Left ventricle myocardium inferior (tissue), 1 donor: ENCODE measurements around the gene ARHGEF6. TPM values are rescaled to one million over a fixed set of nuclear protein-coding genes. Genes with fewer than 3 reads are reported as not detected.

ENCODE experiments used
- DNase-seq: peaks from one replicate; pipeline ENCODE4 v3.0.0-alpha.2; 2020
- H3K27ac ChIP-seq: fragments of 200-600 bp; replicated peaks from 2 replicates; pipeline ENCODE4 v1.8.0; 2021
- H3K27me3 ChIP-seq: fragments of 200-600 bp; 2 replicates; pipeline ENCODE4 v1.8.0; 2021; ENCODE audit warnings: low read depth
- H3K36me3 ChIP-seq: fragments of 200-600 bp; 2 replicates; pipeline ENCODE4 v1.8.0; 2021
- H3K4me1 ChIP-seq: fragments of 200-600 bp; 2 replicates; pipeline ENCODE4 v1.8.0; 2021
- H3K4me3 ChIP-seq: fragments of 200-600 bp; 2 replicates; pipeline ENCODE4 v1.8.0; 2021; ENCODE audit warnings: mild to moderate bottlenecking, moderate library complexity
- H3K9me3 ChIP-seq: fragments of 200-600 bp; replicated peaks from 2 replicates; pipeline ENCODE4 v1.8.0; 2021
- intact Hi-C: fragments of 100-400 bp; cut with micrococcal nuclease; formaldehyde crosslinking; loops from one replicate; pipeline ENCODE4 v1.11.0; 2022
- total RNA-seq: library from RNA; stranded (reverse); fragmentation: NEBNext Ultra II Directional; extraction: Animal tissue kit (Norgen Biotek cat#: 25700); gene quantifications from one replicate; pipeline ENCODE4 v1.2.1, GENCODE V29; 2021
- TF ChIP-seq, protein P1 (sequence below): fragments of 200-600 bp; IDR thresholded peaks from 2 replicates; pipeline ENCODE4 v1.8.0; 2021; ENCODE audit warnings: antibody characterized with exemption, mild to moderate bottlenecking, borderline replicate concordance
- donor health status: DM: no; HTN: yes; CAD: no; lungs with severe emphysema.

ARHGEF6 gene
- total RNA-seq, 1 donor from 2014 or later: 54.9 TPM

DNA sequence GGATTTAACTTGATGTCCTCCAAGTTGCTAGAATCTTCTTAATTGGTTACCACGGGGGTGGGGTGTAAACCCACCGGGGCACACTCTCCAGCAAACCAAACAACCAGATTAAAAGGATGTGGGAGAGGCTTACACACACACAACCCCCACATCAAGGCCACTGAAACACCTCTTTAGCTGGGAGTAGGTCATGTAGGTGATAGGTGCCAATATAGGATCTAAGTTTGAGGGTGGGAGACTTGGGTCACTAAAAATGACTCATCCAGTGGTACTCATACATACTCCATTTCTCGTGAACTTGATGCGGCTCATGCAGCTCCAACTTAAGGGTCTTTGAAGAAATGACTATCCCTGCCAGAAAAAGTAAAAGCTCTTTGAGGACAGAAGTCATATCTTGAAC, 153.3 kb downstream of the ARHGEF6 start:
- TF ChIP-seq, protein P1, sequence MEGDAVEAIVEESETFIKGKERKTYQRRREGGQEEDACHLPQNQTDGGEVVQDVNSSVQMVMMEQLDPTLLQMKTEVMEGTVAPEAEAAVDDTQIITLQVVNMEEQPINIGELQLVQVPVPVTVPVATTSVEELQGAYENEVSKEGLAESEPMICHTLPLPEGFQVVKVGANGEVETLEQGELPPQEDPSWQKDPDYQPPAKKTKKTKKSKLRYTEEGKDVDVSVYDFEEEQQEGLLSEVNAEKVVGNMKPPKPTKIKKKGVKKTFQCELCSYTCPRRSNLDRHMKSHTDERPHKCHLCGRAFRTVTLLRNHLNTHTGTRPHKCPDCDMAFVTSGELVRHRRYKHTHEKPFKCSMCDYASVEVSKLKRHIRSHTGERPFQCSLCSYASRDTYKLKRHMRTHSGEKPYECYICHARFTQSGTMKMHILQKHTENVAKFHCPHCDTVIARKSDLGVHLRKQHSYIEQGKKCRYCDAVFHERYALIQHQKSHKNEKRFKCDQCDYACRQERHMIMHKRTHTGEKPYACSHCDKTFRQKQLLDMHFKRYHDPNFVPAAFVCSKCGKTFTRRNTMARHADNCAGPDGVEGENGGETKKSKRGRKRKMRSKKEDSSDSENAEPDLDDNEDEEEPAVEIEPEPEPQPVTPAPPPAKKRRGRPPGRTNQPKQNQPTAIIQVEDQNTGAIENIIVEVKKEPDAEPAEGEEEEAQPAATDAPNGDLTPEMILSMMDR: no peak
- H3K36me3 ChIP-seq: no peaks in the 10 kb centered on the region
- H3K9me3 ChIP-seq: no peaks in the 10 kb centered on the region
- intact Hi-C loops: no loop called here
- no peaks in the 10 kb centered on the region for H3K27me3 ChIP-seq
- H3K27ac ChIP-seq: no peak overlapping the region
- DNase-seq: no peak
- no peak overlapping the region for H3K4me3 ChIP-seq
- no peaks in the 10 kb centered on the region for H3K4me1 ChIP-seq

- H3K9me3 ChIP-seq: no peaks in the 10 kb centered on the region
- intact Hi-C loops: no loop called here
- no peaks in the 10 kb centered on the region for H3K27me3 ChIP-seq
- H3K4me1 ChIP-seq: no peaks in the 10 kb centered on the region
- no peak overlapping the region for H3K27ac ChIP-seq
- TF ChIP-seq, protein P1: no peak
- DNase-seq: no peak
- H3K4me3 ChIP-seq: no peak overlapping the region
- H3K36me3 ChIP-seq: no peaks in the 10 kb centered on the region
Measured at GRCh38 chrX:136626891-136627290, 153.8 kb downstream of the ARHGEF6 start.

DNA sequence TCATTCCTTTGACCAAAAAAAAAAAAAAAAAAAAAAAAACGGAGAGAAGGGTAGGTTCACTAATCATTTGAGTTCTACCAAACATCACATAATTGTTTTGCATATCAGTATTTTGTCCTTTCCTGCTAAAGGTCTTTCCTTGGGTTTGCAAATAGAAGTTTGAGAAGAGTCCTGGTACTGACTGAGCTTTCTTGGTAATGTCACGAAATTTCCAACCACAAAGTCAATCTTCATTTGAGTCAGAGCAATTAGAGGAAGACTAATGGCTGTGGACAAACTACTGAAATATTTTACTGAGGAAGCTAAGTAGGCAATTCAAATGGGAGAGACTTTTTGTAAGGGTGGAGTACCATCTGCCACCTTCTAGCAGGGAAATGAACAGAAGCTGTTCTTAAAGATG, 154.5 kb downstream of the ARHGEF6 start:
- intact Hi-C loops: no loop called here
- no peaks in the 10 kb centered on the region for H3K4me1 ChIP-seq

DNA sequence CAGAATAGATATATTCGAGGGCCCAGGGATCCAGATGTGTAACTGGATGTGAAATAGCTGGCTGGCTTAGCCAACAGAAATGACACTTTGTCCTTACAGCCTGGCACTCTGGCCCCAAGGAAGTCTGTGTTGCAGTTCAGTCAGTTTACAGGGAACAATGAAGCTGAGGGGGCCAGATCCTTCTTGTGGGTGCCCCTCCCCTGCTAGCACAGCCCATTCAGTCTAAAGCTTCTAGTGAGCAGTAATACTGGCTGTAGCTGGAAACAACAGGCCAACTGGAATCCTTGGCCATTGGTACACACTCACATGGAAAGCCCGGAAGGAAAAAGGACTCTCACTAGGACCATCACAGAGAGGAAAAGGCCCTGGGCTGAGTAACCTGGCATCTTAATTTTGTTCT, 155.5 kb downstream of the ARHGEF6 start:
- H3K27me3 ChIP-seq: no peaks in the 10 kb centered on the region
- no peaks in the 10 kb centered on the region for H3K9me3 ChIP-seq
- intact Hi-C loops: no loop called here
- TF ChIP-seq, protein P1: no peak
- H3K4me1 ChIP-seq: no peaks in the 10 kb centered on the region
- no peak overlapping the region for H3K27ac ChIP-seq
- DNase-seq: no peak
- H3K4me3 ChIP-seq: no peak overlapping the region
- no peaks in the 10 kb centered on the region for H3K36me3 ChIP-seq

More for the DNA sequence above, 154.5 kb downstream of the ARHGEF6 start:
- TF ChIP-seq, protein P1: no peak
- H3K36me3 ChIP-seq: no peaks in the 10 kb centered on the region
- H3K4me3 ChIP-seq: no peak overlapping the region
- H3K27me3 ChIP-seq: no peaks in the 10 kb centered on the region
- no peak for DNase-seq
- no peaks in the 10 kb centered on the region for H3K9me3 ChIP-seq
- H3K27ac ChIP-seq: no peak overlapping the region

DNA sequence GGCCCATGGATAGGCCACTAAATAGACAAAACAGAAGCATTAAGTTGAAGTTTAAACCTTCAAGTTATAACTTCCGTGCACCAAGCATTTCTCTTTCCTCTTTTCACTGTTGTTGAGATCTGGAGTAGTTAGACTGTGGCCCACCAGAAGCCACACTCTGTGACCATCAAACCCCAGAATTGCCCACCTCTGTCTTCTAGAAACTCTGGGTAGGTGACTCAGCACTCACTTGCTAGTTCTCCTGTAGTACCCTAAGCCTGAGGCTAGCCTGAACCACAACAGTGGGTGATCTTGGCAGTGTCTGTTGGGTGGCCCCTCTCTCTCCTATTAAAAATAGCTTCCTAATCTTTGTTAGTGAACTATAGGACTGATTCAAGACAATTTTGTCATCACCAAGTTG, 157.3 kb downstream of the ARHGEF6 start:
- intact Hi-C loops: no loop called here
- no peaks in the 10 kb centered on the region for H3K36me3 ChIP-seq
- TF ChIP-seq, protein P1: no peak
- H3K9me3 ChIP-seq: no peaks in the 10 kb centered on the region
- no peak overlapping the region for H3K4me3 ChIP-seq
- no peaks in the 10 kb centered on the region for H3K27me3 ChIP-seq
- no peak overlapping the region for H3K27ac ChIP-seq
- DNase-seq: no peak
- H3K4me1 ChIP-seq: no peaks in the 10 kb centered on the region

DNA sequence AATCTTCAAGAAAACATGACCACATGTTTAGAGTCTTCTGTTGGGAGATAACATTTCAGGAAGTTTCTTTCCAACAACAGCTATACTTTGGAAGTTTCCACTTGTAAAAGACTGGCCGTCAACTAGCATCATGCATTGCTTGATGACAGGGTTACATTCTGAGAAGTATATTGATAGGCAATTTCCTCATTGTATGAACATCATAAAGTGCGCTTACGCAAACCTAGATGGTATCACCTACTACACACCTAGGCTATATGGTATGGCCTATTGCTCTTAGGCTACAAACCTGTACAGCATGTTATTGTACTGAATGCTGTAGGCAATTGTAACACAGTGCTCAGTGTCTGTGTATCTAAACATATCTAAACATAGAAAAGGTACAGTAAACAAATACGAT, 158.2 kb downstream of the ARHGEF6 start:
- Histone ChIP-seq H3K9me3 (no peaks in the 10 kb centered on the region), H3K4me3 (no peak overlapping the region), H3K4me1 (no peaks in the 10 kb centered on the region), H3K27me3 (no peaks in the 10 kb centered on the region), H3K36me3 (no peaks in the 10 kb centered on the region), H3K27ac (no peak overlapping the region)
- TF ChIP-seq, protein P1: no peak
- intact Hi-C loops: no loop called here
- DNase-seq: no peak
